IPS-15b (cell line): ENCODE results near the gene PRKAR2A.
"Not testable (repeated sequence)": the region's sequence is repeated elsewhere in the genome, so short reads cannot be mapped to it uniquely, and the experiment has no call there.

Experiments
- H3K27me3 ChIP-seq: one replicate; pipeline ENCODE4 v1.6.1; 2013; ENCODE audit warnings: low read length; ENCODE audit not compliant: control insufficient read depth, insufficient read depth
- H3K36me3 ChIP-seq: one replicate; pipeline ENCODE4 v1.6.1; 2013; ENCODE audit warnings: low read length; ENCODE audit not compliant: control insufficient read depth, insufficient read depth
- H3K4me1 ChIP-seq: one replicate; pipeline ENCODE4 v1.6.1; 2013; ENCODE audit warnings: mild to moderate bottlenecking, low read length; ENCODE audit not compliant: control insufficient read depth, insufficient read depth
- H3K4me3 ChIP-seq: one replicate; pipeline ENCODE4 v1.5.1; 2013; ENCODE audit warnings: low read depth, low read length
- H3K9ac ChIP-seq: one replicate; pipeline ENCODE4 v1.6.1; 2013; ENCODE audit warnings: low read depth, mild to moderate bottlenecking, low read length
- H3K9me3 ChIP-seq: one replicate; pipeline ENCODE4 v1.6.1; 2013; ENCODE audit warnings: mild to moderate bottlenecking, low read length; ENCODE audit not compliant: control insufficient read depth, insufficient read depth

Gene PRKAR2A

GRCh38 chr3:48795997-48796732 is 51.5 kb downstream of the PRKAR2A start:
- Histone ChIP-seq H3K4me3 (no peak overlapping the region), H3K36me3 (no peaks in the 10 kb centered on the region), H3K9me3 (no peaks in the 10 kb centered on the region), H3K4me1 (no peaks in the 10 kb centered on the region), H3K27me3 (no peaks in the 10 kb centered on the region), H3K9ac (no peak overlapping the region)

GRCh38 chr3:48793484-48793883 is 54.2 kb downstream of the PRKAR2A start:
- H3K4me3 ChIP-seq, H3K27me3 ChIP-seq, H3K9ac ChIP-seq, H3K9me3 ChIP-seq, H3K36me3 ChIP-seq, H3K4me1 ChIP-seq: not testable (repeated sequence)

GRCh38 chr3:48789665-48790064 is 58.0 kb downstream of the PRKAR2A start:
- Histone ChIP-seq H3K9me3 (no peaks in the 10 kb centered on the region), H3K9ac (no peak overlapping the region), H3K4me1 (no peaks in the 10 kb centered on the region), H3K36me3 (no peaks in the 10 kb centered on the region), H3K4me3 (no peak overlapping the region), H3K27me3 (no peaks in the 10 kb centered on the region)

GRCh38 chr3:48788544-48789162 is 59.0 kb downstream of the PRKAR2A start:
- H3K36me3 ChIP-seq, result no peaks in the 10 kb centered on the region
- H3K9me3 ChIP-seq, result no peaks in the 10 kb centered on the region
- H3K9ac ChIP-seq, result no peak overlapping the region
- H3K4me3 ChIP-seq, result no peak overlapping the region
- H3K4me1 ChIP-seq, result no peaks in the 10 kb centered on the region
- no peaks in the 10 kb centered on the region for H3K27me3 ChIP-seq

GRCh38 chr3:48784426-48785120 is 63.1 kb downstream of the PRKAR2A start:
- H3K9me3 ChIP-seq, result no peaks in the 10 kb centered on the region
- no peaks in the 10 kb centered on the region for H3K4me1 ChIP-seq
- H3K4me3 ChIP-seq, result no peak overlapping the region
- H3K36me3 ChIP-seq, result no peaks in the 10 kb centered on the region
- no peaks in the 10 kb centered on the region for H3K27me3 ChIP-seq
- no peak overlapping the region for H3K9ac ChIP-seq

GRCh38 chr3:48783304-48783703 is 64.4 kb downstream of the PRKAR2A start:
- H3K4me3 ChIP-seq, result no peak overlapping the region
- no peaks in the 10 kb centered on the region for H3K9me3 ChIP-seq
- no peaks in the 10 kb centered on the region for H3K27me3 ChIP-seq
- H3K36me3 ChIP-seq, result no peaks in the 10 kb centered on the region
- H3K4me1 ChIP-seq, result no peaks in the 10 kb centered on the region
- H3K9ac ChIP-seq, result no peak overlapping the region

- Histone ChIP-seq H3K27me3 (no peaks in the 10 kb centered on the region), H3K36me3 (no peaks in the 10 kb centered on the region), H3K4me3 (no peak overlapping the region), H3K4me1 (no peaks in the 10 kb centered on the region), H3K9me3 (no peaks in the 10 kb centered on the region), H3K9ac (no peak overlapping the region)
These were observed 65.6 kb downstream of the PRKAR2A start for GRCh38 chr3:48782046-48782445.

GRCh38 chr3:48778565-48778964 is 69.1 kb downstream of the PRKAR2A start:
- not testable (repeated sequence) for H3K27me3 ChIP-seq, H3K4me3 ChIP-seq, H3K4me1 ChIP-seq, H3K9ac ChIP-seq, H3K9me3 ChIP-seq, H3K36me3 ChIP-seq

- H3K36me3 ChIP-seq, result peaks cover 2% of the 10 kb centered on the region
These were observed 70.8 kb downstream of the PRKAR2A start for GRCh38 chr3:48776854-48777253.

GRCh38 chr3:48770192-48770502 is 77.5 kb downstream of the PRKAR2A start:
- Histone ChIP-seq H3K27me3 (no peaks in the 10 kb centered on the region), H3K9ac (no peak overlapping the region), H3K4me1 (no peaks in the 10 kb centered on the region), H3K9me3 (no peaks in the 10 kb centered on the region), H3K36me3 (peaks cover 11% of the 10 kb centered on the region), H3K4me3 (no peak overlapping the region)

More at GRCh38 chr3:48776854-48777253, 70.8 kb downstream of the PRKAR2A start:
- H3K27me3 ChIP-seq, result no peaks in the 10 kb centered on the region
- no peaks in the 10 kb centered on the region for H3K9me3 ChIP-seq
- H3K4me1 ChIP-seq, result no peaks in the 10 kb centered on the region
- no peak overlapping the region for H3K9ac ChIP-seq
- H3K4me3 ChIP-seq, result no peak overlapping the region

- Histone ChIP-seq H3K9me3 (no peaks in the 10 kb centered on the region), H3K4me3 (no peak overlapping the region), H3K4me1 (no peaks in the 10 kb centered on the region), H3K27me3 (no peaks in the 10 kb centered on the region), H3K36me3 (peaks cover 2% of the 10 kb centered on the region), H3K9ac (no peak overlapping the region)
These were observed 82.3 kb downstream of the PRKAR2A start for GRCh38 chr3:48765376-48765775.

- H3K36me3 ChIP-seq, result no peaks in the 10 kb centered on the region
- no peaks in the 10 kb centered on the region for H3K4me1 ChIP-seq
- H3K4me3 ChIP-seq, result no peak overlapping the region
- no peaks in the 10 kb centered on the region for H3K9me3 ChIP-seq
- no peaks in the 10 kb centered on the region for H3K27me3 ChIP-seq
- H3K9ac ChIP-seq, result no peak overlapping the region
These were observed 84.9 kb downstream of the PRKAR2A start for GRCh38 chr3:48762816-48763215.
